ENCODE results near the gene CNNM2. TPM values are rescaled to one million over a fixed set of nuclear protein-coding genes. Genes with fewer than 3 reads are reported as not detected.

Gene CNNM2
- total RNA-seq, 1 experiment from 2014 or later, result 23.1 TPM

DNA sequence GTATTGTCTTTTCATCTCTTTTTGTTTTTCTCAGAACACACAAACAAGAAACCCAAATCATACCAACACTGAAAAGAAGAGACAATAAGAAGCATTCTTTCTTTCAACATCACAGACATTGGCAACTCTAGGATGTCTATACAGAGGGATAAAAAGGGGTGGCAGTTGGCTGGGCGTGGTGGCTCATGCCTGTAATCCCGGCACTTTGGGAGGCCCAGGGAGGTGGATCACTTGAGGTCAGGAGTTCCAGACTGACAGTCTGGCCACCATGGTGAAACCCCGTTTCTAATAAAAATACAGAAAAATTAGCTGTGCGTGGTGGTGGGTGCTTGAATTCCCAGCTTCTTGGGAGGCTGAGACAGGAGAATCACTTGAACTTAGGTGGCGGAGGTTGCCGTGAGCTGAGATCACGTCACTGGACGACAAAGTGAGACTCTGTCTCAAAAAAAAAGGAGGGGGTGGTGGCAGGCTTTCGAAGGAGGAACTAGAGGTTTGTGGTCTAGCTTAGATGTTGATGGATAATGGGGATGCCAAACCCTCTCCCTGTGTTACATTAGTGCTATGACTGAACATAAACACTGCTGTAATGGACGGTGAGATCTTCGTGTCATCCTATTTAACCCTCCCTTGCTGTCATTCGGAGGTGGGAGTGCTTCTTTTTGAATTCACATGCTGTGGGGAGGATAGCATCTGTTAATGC is 9.4 kb downstream of the CNNM2 start:
- Histone ChIP-seq H3K4me1 (ENCODE audit: control insufficient read depth in 1 of 2, insufficient read depth in 2 of 2, low read length in 2 of 2) (no peaks in the 10 kb centered on the region), H3K79me2 (ENCODE audit: insufficient read depth, low read length) (peaks cover 16% of the 10 kb centered on the region; the same call in 1 of the 2 replicates), H2AFZ (ENCODE audit: low read depth, low read length, poor library complexity, severe bottlenecking) (no peak overlapping the region), H3K4me3 (replicated peaks in 1 of 2; ENCODE audit: low read depth in 1 of 2, low read length in 2 of 2) (no peak overlapping the region), H3K9me3 (ENCODE audit: control insufficient read depth in 1 of 2, insufficient read depth in 1 of 2, low read depth in 1 of 2, low read length in 2 of 2) (no peaks in the 10 kb centered on the region), H3K36me3 (ENCODE audit: control insufficient read depth in 1 of 2, insufficient read depth in 2 of 2, low read length in 2 of 2) (no peaks in the 10 kb centered on the region), H3K4me2 (ENCODE audit: low read length) (no peak overlapping the region), H3K9me2 (ENCODE audit: insufficient read depth) (no peaks in the 10 kb centered on the region), H3K27me3 (ENCODE audit: insufficient read depth, low read length) (no peaks in the 10 kb centered on the region), H4K20me1 (ENCODE audit: insufficient read depth) (no peaks in the 10 kb centered on the region), H3K27ac (ENCODE audit: low read depth, low read length) (no peak overlapping the region), H3K9ac (ENCODE audit: low read length) (no peak overlapping the region)
- CTCF ChIA-PET, result interaction anchor here (2.6 kb wide), 1 partner anchor 10 kb away, joined by 8 read pairs; the partner anchor contains the start of gene CNNM2
- intact Hi-C loops (cut with micrococcal nuclease), result no loop called here
- no TSS peak for BruUV-seq (replicated peaks)
- RAD21 ChIA-PET (ENCODE audit: low non-redundant PET in 1 of 2, low total read pairs in 2 of 2, uncharacterized antibody in 2 of 2, unreplicated experiment in 2 of 2), result no interaction called here
- ATAC-seq (no peak), DNase-seq (ENCODE audit: low read depth, low spot score) (no peak)
- TF ChIP-seq EGR1 (IDR thresholded peaks at IDR 0.05; ENCODE audit: low read depth), result no peak
- no peak for TF ChIP-seq MAX (IDR thresholded peaks at IDR 0.05)
- no peak for TF ChIP-seq TCF7L2 (IDR thresholded peaks at IDR 0.05; ENCODE audit: borderline replicate concordance, extremely low read depth, insufficient read depth, insufficient read length)
- TF ChIP-seq ZFX (IDR thresholded peaks at IDR 0.05), result no peak
- no peak for TF ChIP-seq POLR2A (IDR thresholded peaks at IDR 0.05; ENCODE audit: borderline replicate concordance, extremely low read depth, insufficient read depth, insufficient read length)
- no peak for TF ChIP-seq SP1 (IDR thresholded peaks at IDR 0.05; ENCODE audit: low read depth)
- TF ChIP-seq POLR2AphosphoS5 (IDR thresholded peaks at IDR 0.05; ENCODE audit: low read depth, low read length), result no peak
- TF ChIP-seq RAD21 (IDR thresholded peaks at IDR 0.05; ENCODE audit: low read depth), result no peak
- TF ChIP-seq SRF (IDR thresholded peaks at IDR 0.05; ENCODE audit: low read depth), result no peak
- TF ChIP-seq ATF3 (IDR thresholded peaks at IDR 0.05), result no peak
- no peak for TF ChIP-seq REST (IDR thresholded peaks at IDR 0.05; ENCODE audit: low read depth)
- no peak for TF ChIP-seq JUND (IDR thresholded peaks at IDR 0.05)
- TF ChIP-seq ZBTB33 (IDR thresholded peaks at IDR 0.05; ENCODE audit: extremely low read depth, insufficient replicate concordance, low read length), result no peak
- no peak for TF ChIP-seq CBX3 (IDR thresholded peaks at IDR 0.05; ENCODE audit: low read depth)
- TF ChIP-seq CEBPB (IDR thresholded peaks at IDR 0.05; ENCODE audit: low read depth), result no peak
- no peak for TF ChIP-seq SIN3A (IDR thresholded peaks at IDR 0.05; ENCODE audit: low read depth)
- no peak for TF ChIP-seq YY1 (IDR thresholded peaks at IDR 0.05; ENCODE audit: extremely low read depth, insufficient replicate concordance, low read depth, low read length)
- no peak for TF ChIP-seq EZH2 (IDR thresholded peaks at IDR 0.05)
- no peak for TF ChIP-seq FOSL1 (IDR thresholded peaks at IDR 0.05; ENCODE audit: low read depth)
- POLR2A ChIA-PET, result no interaction called here
